Endodermal cell (in vitro differentiated cells): ENCODE measurements around the gene RNGTT. TPM values are rescaled to one million over a fixed set of nuclear protein-coding genes. Genes with fewer than 3 reads are reported as not detected.

Source experiments
- DNase-seq: peaks from one replicate; pipeline ENCODE4 v3.0.0-alpha.2; 2017
- H3K27ac ChIP-seq: 2 replicates; pipeline ENCODE4 v1.5.1; 2013; ENCODE audit warnings: mild to moderate bottlenecking, low read depth, low read length, moderate library complexity
- H3K27me3 ChIP-seq: 2 replicates; pipeline ENCODE4 v1.6.1; 2013; ENCODE audit warnings: mild to moderate bottlenecking, low read length, moderate library complexity; ENCODE audit not compliant: insufficient read depth, control insufficient read depth, poor library complexity, severe bottlenecking
- H3K36me3 ChIP-seq: 2 replicates; pipeline ENCODE4 v1.7.0; 2013; ENCODE audit warnings: mild to moderate bottlenecking, low read length, moderate library complexity; ENCODE audit not compliant: control insufficient read depth, insufficient read depth
- H3K4me1 ChIP-seq: one replicate; pipeline ENCODE4 v1.7.0; 2013; ENCODE audit warnings: low read length; ENCODE audit not compliant: control insufficient read depth, insufficient read depth
- H3K4me3 ChIP-seq: 2 replicates; pipeline ENCODE4 v1.5.1; 2013; ENCODE audit warnings: mild to moderate bottlenecking, low read length, moderate library complexity
- H3K9ac ChIP-seq: 2 replicates; pipeline ENCODE4 v1.6.1; 2013; ENCODE audit warnings: mild to moderate bottlenecking, low read length, moderate library complexity; ENCODE audit not compliant: poor library complexity, severe bottlenecking; ENCODE audit errors: extremely low read depth
- H3K9me3 ChIP-seq: 2 replicates; pipeline ENCODE4 v1.6.1; 2013; ENCODE audit warnings: mild to moderate bottlenecking, low read length, moderate library complexity; ENCODE audit not compliant: control insufficient read depth
- H3K27ac Mint-ChIP-seq: 2 replicates; pipeline ENCODE4 v1.8.0; 2020; ENCODE audit warnings: mixed read lengths
- H3K27me3 Mint-ChIP-seq: 2 replicates; pipeline ENCODE4 v1.8.0; 2021; ENCODE audit warnings: mild to moderate bottlenecking, mixed read lengths; ENCODE audit not compliant: insufficient read depth
- H3K36me3 Mint-ChIP-seq: 2 replicates; pipeline ENCODE4 v1.8.0; 2020; ENCODE audit warnings: low read depth, mixed read lengths
- H3K4me1 Mint-ChIP-seq: 2 replicates; pipeline ENCODE4 v1.8.0; 2020; ENCODE audit warnings: mixed read lengths
- H3K4me3 Mint-ChIP-seq: 2 replicates; pipeline ENCODE4 v1.8.0; 2020; ENCODE audit warnings: mild to moderate bottlenecking, moderate library complexity, mixed read lengths
- H3K9me3 Mint-ChIP-seq: 2 replicates; pipeline ENCODE4 v1.8.0; 2020; ENCODE audit warnings: mild to moderate bottlenecking, mixed read lengths
- WGBS, 2 experiments: methylation state at CpG; one replicate each; pipeline versions ENCODE4 v1.1.5 to v1.1.7; 2013; ENCODE audit warnings: missing lambda C conversion rate in 2 of 2, mixed read lengths in 1 of 2; ENCODE audit not compliant: insufficient coverage in 1 of 2, insufficient read length in 1 of 2; 5-methylcytosine and 5-hydroxymethylcytosine counted together
- total RNA-seq, 2 donors: library from RNA; stranded (reverse); fragmentation: NEBNext Ultra II Directional in 1 of 2; extraction: Animal tissue kit (Norgen Biotek cat#: 25700) in 1 of 2; gene quantifications; 2 replicates in 1 of 2; 3 replicates in 1 of 2; pipeline ENCODE4 v1.2.1, GENCODE V29; 2021
- TF ChIP-seq, protein P1 (sequence below): fragments of 200-600 bp; sonication (generic); conservative IDR thresholded peaks from 2 replicates; pipeline ENCODE4 v1.5.0; 2021; ENCODE audit warnings: antibody characterized with exemption, mild to moderate bottlenecking

RNGTT gene
- total RNA-seq, 2 donors from 2014 or later, result 21.5 to 28.7 TPM

- Mint-ChIP-seq H3K4me1 (peaks cover 13% of the 10 kb centered on the region), H3K9me3 (no peaks in the 10 kb centered on the region), H3K36me3 (no peaks in the 10 kb centered on the region), H3K27ac (no peak overlapping the region), H3K4me3 (no peak overlapping the region), H3K27me3 (no peaks in the 10 kb centered on the region)
- Histone ChIP-seq H3K27ac (no peak overlapping the region), H3K4me1 (peaks cover 3% of the 10 kb centered on the region), H3K27me3 (no peaks in the 10 kb centered on the region), H3K36me3 (no peaks in the 10 kb centered on the region), H3K9me3 (no peaks in the 10 kb centered on the region), H3K4me3 (no peak overlapping the region), H3K9ac (no peak overlapping the region)
- TF ChIP-seq, protein P1, sequence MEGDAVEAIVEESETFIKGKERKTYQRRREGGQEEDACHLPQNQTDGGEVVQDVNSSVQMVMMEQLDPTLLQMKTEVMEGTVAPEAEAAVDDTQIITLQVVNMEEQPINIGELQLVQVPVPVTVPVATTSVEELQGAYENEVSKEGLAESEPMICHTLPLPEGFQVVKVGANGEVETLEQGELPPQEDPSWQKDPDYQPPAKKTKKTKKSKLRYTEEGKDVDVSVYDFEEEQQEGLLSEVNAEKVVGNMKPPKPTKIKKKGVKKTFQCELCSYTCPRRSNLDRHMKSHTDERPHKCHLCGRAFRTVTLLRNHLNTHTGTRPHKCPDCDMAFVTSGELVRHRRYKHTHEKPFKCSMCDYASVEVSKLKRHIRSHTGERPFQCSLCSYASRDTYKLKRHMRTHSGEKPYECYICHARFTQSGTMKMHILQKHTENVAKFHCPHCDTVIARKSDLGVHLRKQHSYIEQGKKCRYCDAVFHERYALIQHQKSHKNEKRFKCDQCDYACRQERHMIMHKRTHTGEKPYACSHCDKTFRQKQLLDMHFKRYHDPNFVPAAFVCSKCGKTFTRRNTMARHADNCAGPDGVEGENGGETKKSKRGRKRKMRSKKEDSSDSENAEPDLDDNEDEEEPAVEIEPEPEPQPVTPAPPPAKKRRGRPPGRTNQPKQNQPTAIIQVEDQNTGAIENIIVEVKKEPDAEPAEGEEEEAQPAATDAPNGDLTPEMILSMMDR, result no peak
- 91% methylated on average over 2 of the region's 2 CpGs; no CpG with 5 or more reads in 1 of the 2 experiments for WGBS, 2 experiments
- DNase-seq, result no peak
Observed at GRCh38 chr6:88637761-88638545, 325.5 kb downstream of the RNGTT start.

DNA sequence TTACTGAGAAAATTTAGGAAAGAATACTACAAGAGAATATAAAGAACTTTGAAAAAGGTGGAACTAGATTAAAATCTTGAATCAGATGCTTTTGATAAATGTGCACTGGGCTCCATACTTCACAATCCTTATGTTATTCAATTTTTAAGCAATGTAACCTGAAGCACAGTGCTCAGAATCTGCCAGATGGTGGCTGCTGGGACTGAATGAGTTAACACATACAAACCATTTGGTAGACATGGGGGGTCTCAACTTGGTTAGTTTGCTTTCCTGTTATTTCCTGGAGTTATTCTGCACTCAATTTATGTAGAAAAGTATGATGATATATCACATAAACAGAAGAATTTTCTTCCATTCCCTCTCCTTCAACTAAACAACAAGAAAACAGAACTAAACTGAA is 326.5 kb downstream of the RNGTT start:
- Histone ChIP-seq H3K9ac (no peak overlapping the region), H3K4me1 (peaks cover 3% of the 10 kb centered on the region), H3K27me3 (no peaks in the 10 kb centered on the region), H3K36me3 (no peaks in the 10 kb centered on the region), H3K27ac (no peak overlapping the region), H3K9me3 (no peaks in the 10 kb centered on the region), H3K4me3 (no peak overlapping the region)
- Mint-ChIP-seq H3K27ac (no peak overlapping the region), H3K27me3 (no peaks in the 10 kb centered on the region), H3K4me1 (peaks cover 13% of the 10 kb centered on the region), H3K4me3 (no peak overlapping the region), H3K36me3 (no peaks in the 10 kb centered on the region), H3K9me3 (no peaks in the 10 kb centered on the region)
- TF ChIP-seq, protein P1, result no peak
- DNase-seq, result no peak

DNA sequence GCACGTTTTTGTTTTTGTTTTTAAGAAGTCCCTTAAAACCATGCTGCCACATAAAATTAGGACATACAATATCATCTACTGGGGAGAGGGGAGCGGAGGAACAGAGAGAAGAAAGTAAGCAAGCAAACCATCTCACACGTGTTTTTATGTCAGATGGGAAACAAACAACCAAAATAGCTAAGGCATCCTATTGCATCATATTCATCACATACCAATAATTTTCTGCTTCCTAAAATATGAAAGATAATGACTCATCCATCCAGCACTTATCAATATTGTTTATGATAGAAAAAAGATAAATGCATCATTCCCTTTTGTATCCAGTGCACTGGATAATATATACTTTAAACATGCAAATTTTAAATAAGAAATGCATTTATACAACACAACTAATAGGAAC is 329.6 kb downstream of the RNGTT start:
- Mint-ChIP-seq H3K9me3 (no peaks in the 10 kb centered on the region), H3K27ac (no peak overlapping the region), H3K4me3 (no peak overlapping the region), H3K36me3 (no peaks in the 10 kb centered on the region), H3K27me3 (no peaks in the 10 kb centered on the region), H3K4me1 (peaks cover 22% of the 10 kb centered on the region)
- Histone ChIP-seq H3K27ac (no peak overlapping the region), H3K9me3 (no peaks in the 10 kb centered on the region), H3K9ac (no peak overlapping the region), H3K4me3 (no peak overlapping the region), H3K4me1 (peaks cover 3% of the 10 kb centered on the region), H3K27me3 (no peaks in the 10 kb centered on the region), H3K36me3 (no peaks in the 10 kb centered on the region)
- 100% methylated on average over 1 to 2 of the region's 3 CpGs for WGBS, 2 experiments
- TF ChIP-seq, protein P1, result no peak
- DNase-seq, result no peak
